H54 (cell line): ENCODE measurements around the gene CD160.
"Not testable (repeated sequence)": the region's sequence is repeated elsewhere in the genome, so short reads cannot be mapped to it uniquely, and the experiment has no call there.

Experiments used
- DNase-seq: peaks from one replicate; pipeline ENCODE4 v3.0.0; 2011; ENCODE audit warnings: low spot score, mixed read lengths; ENCODE audit not compliant: insufficient read length
- FAIRE-seq: peaks from 3 replicates; lab custom pipeline; 2011; peaks lifted over from hg19 to GRCh38; lab: Jason Lieb, UNC
- POLR2A ChIP-seq: IDR thresholded peaks from 2 replicates; pipeline ENCODE4 v1.6.1; 2011; ENCODE audit warnings: low read depth, mild to moderate bottlenecking, low read length

CD160 gene

GRCh38 chr1:145720878-145721671, 1.8 kb downstream of the CD160 start:
- FAIRE-seq (no peak), DNase-seq (peak; percentile 79)
- no peak for TF ChIP-seq POLR2A

DNA sequence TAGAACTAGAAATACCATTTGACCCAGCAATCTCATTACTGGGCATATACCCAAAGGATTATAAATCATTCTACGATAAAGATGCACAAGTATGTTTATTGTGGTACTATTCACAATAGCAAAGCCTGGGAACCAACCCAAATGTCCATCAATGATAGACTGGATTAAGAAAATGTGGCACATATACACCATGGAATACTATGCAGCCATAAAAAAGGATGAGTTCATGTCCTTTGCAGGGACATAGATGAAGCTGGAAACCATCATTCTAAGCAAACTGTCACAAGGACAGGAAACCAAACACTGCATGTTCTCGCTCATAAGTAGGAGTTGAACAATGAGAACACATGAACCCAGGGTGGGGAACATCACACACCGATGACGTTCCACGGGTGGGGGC, 6.9 kb downstream of the CD160 start:
- DNase-seq, FAIRE-seq: not testable (repeated sequence)

- no peak for TF ChIP-seq POLR2A
- FAIRE-seq (no peak), DNase-seq (no peak)
These were observed 9.9 kb downstream of the CD160 start for GRCh38 chr1:145729196-145729595.

GRCh38 chr1:145729666-145730436, 10.6 kb downstream of the CD160 start:
- no peak for TF ChIP-seq POLR2A
- no peak for FAIRE-seq

GRCh38 chr1:145730467-145730866, 11.2 kb downstream of the CD160 start:
- no peak for FAIRE-seq
- DNase-seq: no peak
- no peak for TF ChIP-seq POLR2A

More at GRCh38 chr1:145729666-145730436, 10.6 kb downstream of the CD160 start:
- DNase-seq: no peak

- no peak for TF ChIP-seq POLR2A
- no peak for DNase-seq
- no peak for FAIRE-seq
These were observed 11.6 kb downstream of the CD160 start for GRCh38 chr1:145730900-145731299.

DNA sequence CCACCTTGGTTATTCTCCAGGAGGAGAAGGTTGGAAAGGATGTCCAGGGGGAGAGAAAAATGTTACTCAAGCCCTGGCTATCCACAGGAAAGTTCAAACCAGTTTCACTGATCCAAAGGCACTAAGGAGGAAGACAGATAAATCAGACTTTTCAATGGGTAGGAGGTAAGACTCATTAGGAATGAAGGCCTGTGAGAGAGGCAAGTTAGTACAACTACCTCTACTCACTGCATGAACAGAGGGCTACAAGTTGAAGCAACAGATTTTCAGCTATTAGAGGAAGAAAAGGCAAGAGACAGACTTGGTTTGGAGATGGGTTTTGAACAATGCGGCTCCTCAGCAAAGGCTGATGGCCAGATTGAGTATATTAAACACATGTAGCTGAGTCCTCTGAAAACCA, 16.9 kb downstream of the CD160 start:
- TF ChIP-seq POLR2A: no peak
- FAIRE-seq: no peak
- DNase-seq: no peak

GRCh38 chr1:145740269-145740668, 21.0 kb downstream of the CD160 start:
- no peak for TF ChIP-seq POLR2A
- FAIRE-seq (no peak), DNase-seq (no peak)

DNA sequence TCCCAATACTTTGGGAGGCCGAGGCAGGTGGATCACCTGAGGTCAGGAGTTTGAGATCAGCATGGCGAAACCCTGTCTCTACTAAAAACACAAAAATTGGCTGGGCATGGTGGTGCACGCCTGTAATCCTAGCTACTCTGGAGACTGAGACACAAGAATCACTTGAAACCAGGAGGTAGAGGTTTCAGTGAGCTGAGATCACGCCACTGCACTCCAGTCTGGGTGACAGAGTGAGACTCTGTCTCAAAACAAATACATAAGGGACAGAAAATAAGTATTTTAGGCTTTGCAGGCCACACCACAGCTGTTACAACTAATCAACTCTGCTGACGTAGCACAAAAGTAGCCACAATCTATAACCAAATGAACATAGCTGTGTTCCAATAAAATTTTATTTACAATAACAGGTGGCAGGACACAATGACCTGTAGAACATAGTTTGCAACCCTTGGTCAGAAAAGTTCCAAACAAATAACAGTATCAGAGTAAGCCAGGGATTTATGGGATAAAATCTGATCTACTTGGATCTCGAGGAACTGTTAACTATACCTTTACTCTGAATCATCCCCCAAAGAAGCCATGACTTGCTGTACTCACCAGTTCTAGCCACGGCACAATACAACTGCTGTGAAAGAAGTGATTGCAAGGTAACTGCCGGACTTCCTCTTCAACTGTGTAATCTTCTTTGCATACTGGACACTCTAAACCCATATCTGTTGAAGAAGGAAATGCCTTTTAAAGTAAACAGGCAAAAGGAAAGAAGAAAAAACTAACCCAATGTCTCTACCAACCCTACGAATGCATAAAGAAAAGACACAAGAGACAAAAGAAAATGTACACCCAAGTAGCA, 28.3 kb downstream of the CD160 start:
- no peak for TF ChIP-seq POLR2A
- no peak for FAIRE-seq
- DNase-seq: no peak

- TF ChIP-seq POLR2A: no peak
- DNase-seq (no peak), FAIRE-seq (no peak)
These were observed 31.1 kb downstream of the CD160 start for GRCh38 chr1:145750426-145750825.

DNA sequence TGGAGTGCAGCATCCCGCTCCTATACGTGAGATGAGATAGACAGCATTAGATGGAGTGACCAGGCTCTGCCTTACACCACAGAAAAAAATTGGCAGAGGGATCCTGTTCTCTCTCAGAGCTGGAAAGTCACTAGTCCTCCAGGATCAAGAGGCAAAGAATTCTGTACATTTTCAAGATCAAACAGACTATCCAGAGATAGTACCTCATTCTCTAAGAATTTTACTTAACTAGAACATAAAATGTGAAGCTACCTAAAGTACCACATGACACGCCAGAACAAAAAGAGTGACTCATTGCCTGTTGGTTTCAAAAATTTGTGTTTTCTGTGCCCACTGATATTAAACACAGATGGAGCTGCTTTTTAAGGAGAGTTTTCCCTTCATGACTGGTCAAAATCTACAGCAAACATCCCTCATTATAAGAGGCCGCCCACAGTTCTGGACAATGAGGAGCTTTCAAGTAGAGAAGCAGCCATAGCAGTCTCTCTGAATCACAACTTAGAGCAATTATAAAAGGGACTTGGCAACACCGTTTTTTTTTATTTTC, 32.3 kb downstream of the CD160 start:
- DNase-seq (peak; percentile 19), FAIRE-seq (no peak)
- TF ChIP-seq POLR2A: no peak

DNA sequence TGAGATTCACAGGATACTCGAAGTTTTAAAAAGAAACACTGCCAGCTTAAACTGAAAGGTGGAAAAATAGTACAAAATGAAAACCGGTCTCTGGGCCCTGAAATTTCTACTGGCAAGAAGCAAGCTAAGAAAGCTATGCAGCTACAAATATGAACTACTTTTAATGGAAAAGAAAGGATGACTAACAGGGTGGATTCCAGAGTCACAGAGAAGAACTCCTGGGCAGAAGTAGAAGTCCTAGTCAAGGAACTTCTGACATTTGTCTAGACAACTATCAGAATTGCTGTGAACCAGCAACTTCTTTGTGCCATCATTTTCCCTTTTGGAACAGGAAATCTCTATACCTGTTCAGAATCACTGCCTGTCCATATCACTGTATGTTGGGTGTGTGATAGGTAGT, 38.1 kb downstream of the CD160 start:
- no peak for FAIRE-seq
- TF ChIP-seq POLR2A: no peak
- no peak for DNase-seq

DNA sequence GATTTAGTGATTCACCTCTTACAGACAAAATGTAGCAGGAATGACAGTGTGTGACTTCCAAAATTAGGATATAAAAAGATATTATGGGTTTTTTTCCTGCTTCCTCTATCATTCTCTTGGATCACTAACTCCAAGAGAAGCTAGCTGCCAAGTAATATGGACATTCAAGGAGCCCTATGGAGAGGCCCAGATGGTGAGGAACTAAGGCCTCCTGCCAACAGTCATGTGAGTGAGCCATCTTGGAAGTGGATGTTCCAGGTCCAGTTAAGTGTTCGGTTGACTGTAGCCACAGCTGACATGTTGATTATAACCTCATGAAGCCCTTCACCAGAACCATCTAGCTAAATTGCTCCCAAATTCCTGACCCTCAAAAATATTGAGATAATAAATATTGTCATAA, 38.8 kb downstream of the CD160 start:
- no peak for TF ChIP-seq POLR2A
- DNase-seq (no peak), FAIRE-seq (no peak)
